GM23338 (cell line): Measurements from ENCODE around the gene KLRF2. TPM values are rescaled to one million over a fixed set of nuclear protein-coding genes. Genes with fewer than 3 reads are reported as not detected.

Experiments
- ATAC-seq: fragments of 200-7000 bp; cut with Tn5 transposase; 3 replicates; pipeline ENCODE4 v1.9.1; 2020
- DNase-seq: peaks from one replicate; pipeline ENCODE4 v3.0.0-alpha.2; 2015; ENCODE audit warnings: low spot score
- H2AFZ ChIP-seq: fragments of 200-600 bp; sonication (generic); 2 replicates; pipeline ENCODE4 v1.8.0; 2016; ENCODE audit warnings: antibody characterized with exemption, mild to moderate bottlenecking, moderate library complexity
- H3F3A ChIP-seq: fragments of 200-600 bp; sonication (generic); replicated peaks from 2 replicates; pipeline ENCODE4 v1.8.0; 2017; ENCODE audit warnings: antibody characterized with exemption, mixed run types, low read depth
- H3K27ac ChIP-seq: fragments of 200-600 bp; sonication (generic); 2 replicates; pipeline ENCODE4 v1.6.1; 2016; ENCODE audit warnings: low read depth
- H3K27me3 ChIP-seq: fragments of 200-600 bp; sonication (generic); 2 replicates; pipeline ENCODE4 v1.8.0; 2016; ENCODE audit warnings: mild to moderate bottlenecking, mixed run types, moderate library complexity; ENCODE audit not compliant: insufficient read depth
- H3K36me3 ChIP-seq: fragments of 200-600 bp; sonication (generic); 2 replicates; pipeline ENCODE4 v1.8.0; 2016; ENCODE audit warnings: mild to moderate bottlenecking; ENCODE audit not compliant: insufficient read depth
- H3K4me1 ChIP-seq: fragments of 200-600 bp; sonication (generic); 2 replicates; pipeline ENCODE4 v1.8.0; 2016; ENCODE audit warnings: mild to moderate bottlenecking, moderate library complexity; ENCODE audit not compliant: insufficient read depth
- H3K4me2 ChIP-seq: fragments of 200-600 bp; sonication (generic); 2 replicates; pipeline ENCODE4 v1.7.1; 2017; ENCODE audit warnings: mixed run types
- H3K4me3 ChIP-seq: fragments of 200-600 bp; sonication (generic); 2 replicates; pipeline ENCODE4 v1.6.1; 2016; ENCODE audit warnings: mixed run types
- H3K79me2 ChIP-seq: fragments of 200-600 bp; sonication (generic); replicated peaks from 2 replicates; pipeline ENCODE4 v1.8.0; 2017; ENCODE audit warnings: mild to moderate bottlenecking; ENCODE audit not compliant: insufficient read depth
- H3K9me2 ChIP-seq: fragments of 200-600 bp; sonication (generic); 2 replicates; pipeline ENCODE4 v1.8.0; 2017; ENCODE audit not compliant: insufficient read depth
- H4K20me1 ChIP-seq: fragments of 200-600 bp; sonication (generic); replicated peaks from 2 replicates; pipeline ENCODE4 v1.8.0; 2017; ENCODE audit warnings: mild to moderate bottlenecking; ENCODE audit not compliant: insufficient read depth
- H3K27ac Mint-ChIP-seq: 2 replicates; pipeline ENCODE4 v1.8.0; 2020; ENCODE audit warnings: inconsistent platforms, mild to moderate bottlenecking, moderate library complexity, mixed read lengths
- H3K27me3 Mint-ChIP-seq: 3 replicates; pipeline ENCODE4 v1.8.0; 2022; ENCODE audit warnings: low read depth, mild to moderate bottlenecking, moderate library complexity, mixed read lengths, inconsistent platforms; ENCODE audit not compliant: insufficient read depth, poor library complexity
- H3K36me3 Mint-ChIP-seq: 3 replicates; pipeline ENCODE4 v1.8.0; 2021; ENCODE audit warnings: low read depth, mild to moderate bottlenecking, inconsistent platforms, moderate library complexity, mixed read lengths
- H3K4me1 Mint-ChIP-seq: 3 replicates; pipeline ENCODE4 v1.8.0; 2020; ENCODE audit warnings: mild to moderate bottlenecking, inconsistent platforms, mixed read lengths
- H3K4me3 Mint-ChIP-seq: 3 replicates; pipeline ENCODE4 v1.8.0; 2021; ENCODE audit warnings: moderate library complexity, mild to moderate bottlenecking, inconsistent platforms, mixed read lengths
- H3K9me3 Mint-ChIP-seq: 3 replicates; pipeline ENCODE4 v1.8.0; 2020; ENCODE audit warnings: moderate library complexity, mild to moderate bottlenecking, inconsistent platforms, mixed read lengths
- REST ChIP-seq: IDR thresholded peaks from one replicate; pipeline ENCODE4 v1.6.1; 2018; ENCODE audit warnings: antibody characterized with exemption; ENCODE audit not compliant: unreplicated experiment
- polyA plus RNA-seq: library from polyadenylated mRNA; unstranded; fragments of >200 nt; fragmentation: Nextera tagmentation; extraction: Ambion mirVana; gene quantifications from 2 replicates; pipeline ENCODE4 v1.2.1, GENCODE V29; 2016
- total RNA-seq: library from RNA; depleted of rRNA; stranded (reverse); fragments of >200 nt; shearing (Covaris generic); gene quantifications from 2 replicates; pipeline ENCODE4 v1.2.3, GENCODE V29; 2014
- TF ChIP-seq, protein P1 (sequence below): fragments of 250-450 bp; sonication (Bioruptor Pico); IDR thresholded peaks from 2 replicates; pipeline ENCODE4 v1.5.0; 2020; ENCODE audit warnings: mild to moderate bottlenecking, moderate library complexity

KLRF2 gene
- total and polyA plus RNA-seq, 2 experiments from 2014 or later: not detected

DNA sequence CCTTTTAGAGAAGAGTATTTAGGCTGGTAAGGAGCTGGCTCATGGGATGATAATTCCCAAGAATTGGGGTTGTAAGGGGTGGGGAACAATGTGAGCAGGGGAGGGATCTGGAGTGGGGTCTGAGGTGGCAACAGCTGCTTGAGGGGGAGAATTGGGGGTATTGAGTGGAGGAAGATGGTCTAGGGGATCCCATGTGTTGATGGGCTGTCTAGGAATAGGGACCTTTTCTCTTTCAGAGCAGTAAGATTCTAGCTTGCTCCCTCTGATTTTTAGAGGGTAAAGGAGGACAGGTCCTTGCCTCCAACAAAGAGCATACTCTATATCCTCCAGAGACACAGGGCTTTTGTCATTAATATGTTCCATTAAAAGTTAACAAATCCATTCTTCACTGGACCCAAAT is 28.4 kb downstream of the KLRF2 start:
- H4K20me1 ChIP-seq: no peaks in the 10 kb centered on the region

More for the DNA sequence above, 28.4 kb downstream of the KLRF2 start:
- no peaks in the 10 kb centered on the region for H3K4me1 Mint-ChIP-seq
- Histone ChIP-seq H2AFZ (no peak overlapping the region), H3K4me3 (no peak overlapping the region), H3K79me2 (no peaks in the 10 kb centered on the region), H3K36me3 (peaks cover 15% of the 10 kb centered on the region), H3K27me3 (no peaks in the 10 kb centered on the region), H3F3A (no peaks in the 10 kb centered on the region), H3K4me1 (no peaks in the 10 kb centered on the region), H3K9me2 (0 out of 2 replicates have a peak, but pooled peaks cover 6% of the 10 kb centered on the region), H3K27ac (no peak overlapping the region), H3K4me2 (no peak overlapping the region)
- DNase-seq (no peak), ATAC-seq (no peak)
- peaks cover 40% of the 10 kb centered on the region for H3K36me3 Mint-ChIP-seq
- H3K9me3 Mint-ChIP-seq: peaks cover 53% of the 10 kb centered on the region
- no peak overlapping the region for H3K27ac Mint-ChIP-seq
- H3K27me3 Mint-ChIP-seq: no peaks in the 10 kb centered on the region
- H3K4me3 Mint-ChIP-seq: no peak overlapping the region
- TF ChIP-seq, protein P1, sequence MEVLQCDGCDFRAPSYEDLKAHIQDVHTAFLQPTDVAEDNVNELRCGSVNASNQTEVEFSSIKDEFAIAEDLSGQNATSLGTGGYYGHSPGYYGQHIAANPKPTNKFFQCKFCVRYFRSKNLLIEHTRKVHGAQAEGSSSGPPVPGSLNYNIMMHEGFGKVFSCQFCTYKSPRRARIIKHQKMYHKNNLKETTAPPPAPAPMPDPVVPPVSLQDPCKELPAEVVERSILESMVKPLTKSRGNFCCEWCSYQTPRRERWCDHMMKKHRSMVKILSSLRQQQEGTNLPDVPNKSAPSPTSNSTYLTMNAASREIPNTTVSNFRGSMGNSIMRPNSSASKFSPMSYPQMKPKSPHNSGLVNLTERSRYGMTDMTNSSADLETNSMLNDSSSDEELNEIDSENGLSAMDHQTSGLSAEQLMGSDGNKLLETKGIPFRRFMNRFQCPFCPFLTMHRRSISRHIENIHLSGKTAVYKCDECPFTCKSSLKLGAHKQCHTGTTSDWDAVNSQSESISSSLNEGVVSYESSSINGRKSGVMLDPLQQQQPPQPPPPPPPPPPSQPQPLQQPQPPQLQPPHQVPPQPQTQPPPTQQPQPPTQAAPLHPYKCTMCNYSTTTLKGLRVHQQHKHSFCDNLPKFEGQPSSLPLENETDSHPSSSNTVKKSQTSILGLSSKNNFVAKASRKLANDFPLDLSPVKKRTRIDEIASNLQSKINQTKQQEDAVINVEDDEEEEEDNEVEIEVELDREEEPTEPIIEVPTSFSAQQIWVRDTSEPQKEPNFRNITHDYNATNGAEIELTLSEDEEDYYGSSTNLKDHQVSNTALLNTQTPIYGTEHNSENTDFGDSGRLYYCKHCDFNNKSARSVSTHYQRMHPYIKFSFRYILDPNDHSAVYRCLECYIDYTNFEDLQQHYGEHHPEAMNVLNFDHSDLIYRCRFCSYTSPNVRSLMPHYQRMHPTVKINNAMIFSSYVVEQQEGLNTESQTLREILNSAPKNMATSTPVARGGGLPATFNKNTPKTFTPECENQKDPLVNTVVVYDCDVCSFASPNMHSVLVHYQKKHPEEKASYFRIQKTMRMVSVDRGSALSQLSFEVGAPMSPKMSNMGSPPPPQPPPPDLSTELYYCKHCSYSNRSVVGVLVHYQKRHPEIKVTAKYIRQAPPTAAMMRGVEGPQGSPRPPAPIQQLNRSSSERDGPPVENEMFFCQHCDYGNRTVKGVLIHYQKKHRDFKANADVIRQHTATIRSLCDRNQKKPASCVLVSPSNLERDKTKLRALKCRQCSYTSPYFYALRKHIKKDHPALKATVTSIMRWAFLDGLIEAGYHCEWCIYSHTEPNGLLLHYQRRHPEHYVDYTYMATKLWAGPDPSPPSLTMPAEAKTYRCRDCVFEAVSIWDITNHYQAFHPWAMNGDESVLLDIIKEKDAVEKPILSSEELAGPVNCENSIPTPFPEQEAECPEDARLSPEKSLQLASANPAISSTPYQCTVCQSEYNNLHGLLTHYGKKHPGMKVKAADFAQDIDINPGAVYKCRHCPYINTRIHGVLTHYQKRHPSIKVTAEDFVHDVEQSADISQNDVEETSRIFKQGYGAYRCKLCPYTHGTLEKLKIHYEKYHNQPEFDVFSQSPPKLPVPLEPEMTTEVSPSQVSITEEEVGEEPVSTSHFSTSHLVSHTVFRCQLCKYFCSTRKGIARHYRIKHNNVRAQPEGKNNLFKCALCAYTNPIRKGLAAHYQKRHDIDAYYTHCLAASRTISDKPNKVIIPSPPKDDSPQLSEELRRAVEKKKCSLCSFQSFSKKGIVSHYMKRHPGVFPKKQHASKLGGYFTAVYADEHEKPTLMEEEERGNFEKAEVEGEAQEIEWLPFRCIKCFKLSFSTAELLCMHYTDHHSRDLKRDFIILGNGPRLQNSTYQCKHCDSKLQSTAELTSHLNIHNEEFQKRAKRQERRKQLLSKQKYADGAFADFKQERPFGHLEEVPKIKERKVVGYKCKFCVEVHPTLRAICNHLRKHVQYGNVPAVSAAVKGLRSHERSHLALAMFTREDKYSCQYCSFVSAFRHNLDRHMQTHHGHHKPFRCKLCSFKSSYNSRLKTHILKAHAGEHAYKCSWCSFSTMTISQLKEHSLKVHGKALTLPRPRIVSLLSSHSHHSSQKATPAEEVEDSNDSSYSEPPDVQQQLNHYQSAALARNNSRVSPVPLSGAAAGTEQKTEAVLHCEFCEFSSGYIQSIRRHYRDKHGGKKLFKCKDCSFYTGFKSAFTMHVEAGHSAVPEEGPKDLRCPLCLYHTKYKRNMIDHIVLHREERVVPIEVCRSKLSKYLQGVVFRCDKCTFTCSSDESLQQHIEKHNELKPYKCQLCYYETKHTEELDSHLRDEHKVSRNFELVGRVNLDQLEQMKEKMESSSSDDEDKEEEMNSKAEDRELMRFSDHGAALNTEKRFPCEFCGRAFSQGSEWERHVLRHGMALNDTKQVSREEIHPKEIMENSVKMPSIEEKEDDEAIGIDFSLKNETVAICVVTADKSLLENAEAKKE: no peak
- TF ChIP-seq REST: no peak
